SK-N-SH (cell line): ENCODE measurements around the gene GPR158.

Experiments used
- EP300 ChIP-seq, 2 experiments: IDR thresholded peaks; 2 replicates each; pipeline versions ENCODE4 v1.4.0 to v1.6.1; 2012; ENCODE audit warnings: borderline replicate concordance in 1 of 2, low read depth in 1 of 2, low read length in 1 of 2
- FOSL2 ChIP-seq: IDR thresholded peaks from 2 replicates; pipeline ENCODE4 v1.4.0; 2012; ENCODE audit warnings: low read depth, mild to moderate bottlenecking, moderate library complexity, borderline replicate concordance
- POLR2AphosphoS5 ChIP-seq: IDR thresholded peaks from 2 replicates; pipeline ENCODE4 v1.6.1; 2012; ENCODE audit warnings: low read depth, low read length
- RFX5 ChIP-seq: IDR thresholded peaks from 2 replicates; pipeline ENCODE4 v1.6.1; 2012; ENCODE audit warnings: mild to moderate bottlenecking, improper control_type of control experiment, low read length
- SIN3A ChIP-seq: IDR thresholded peaks from 2 replicates; pipeline ENCODE4 v1.6.1; 2012; ENCODE audit warnings: low read depth, mild to moderate bottlenecking, low read length, moderate library complexity, borderline replicate concordance
- SMC3 ChIP-seq: IDR thresholded peaks from 2 replicates; pipeline ENCODE4 v1.6.1; 2012; ENCODE audit warnings: low read depth, low read length, improper control_type of control experiment
- TEAD4 ChIP-seq: IDR thresholded peaks from 2 replicates; pipeline ENCODE4 v1.4.0; 2012; ENCODE audit warnings: mild to moderate bottlenecking, borderline replicate concordance; ENCODE audit not compliant: insufficient read depth
- TF ChIP-seq, protein P1 (sequence below): fragments of 200-600 bp; sonication (generic); IDR thresholded peaks from 2 replicates; pipeline ENCODE4 v1.6.1; 2017; ENCODE audit warnings: antibody characterized with exemption, mild to moderate bottlenecking, moderate library complexity
- TF ChIP-seq, protein P2 (sequence below): IDR thresholded peaks from 2 replicates; pipeline ENCODE4 v1.6.1; 2012; ENCODE audit warnings: mild to moderate bottlenecking, low read depth, low read length, moderate library complexity

DNA sequence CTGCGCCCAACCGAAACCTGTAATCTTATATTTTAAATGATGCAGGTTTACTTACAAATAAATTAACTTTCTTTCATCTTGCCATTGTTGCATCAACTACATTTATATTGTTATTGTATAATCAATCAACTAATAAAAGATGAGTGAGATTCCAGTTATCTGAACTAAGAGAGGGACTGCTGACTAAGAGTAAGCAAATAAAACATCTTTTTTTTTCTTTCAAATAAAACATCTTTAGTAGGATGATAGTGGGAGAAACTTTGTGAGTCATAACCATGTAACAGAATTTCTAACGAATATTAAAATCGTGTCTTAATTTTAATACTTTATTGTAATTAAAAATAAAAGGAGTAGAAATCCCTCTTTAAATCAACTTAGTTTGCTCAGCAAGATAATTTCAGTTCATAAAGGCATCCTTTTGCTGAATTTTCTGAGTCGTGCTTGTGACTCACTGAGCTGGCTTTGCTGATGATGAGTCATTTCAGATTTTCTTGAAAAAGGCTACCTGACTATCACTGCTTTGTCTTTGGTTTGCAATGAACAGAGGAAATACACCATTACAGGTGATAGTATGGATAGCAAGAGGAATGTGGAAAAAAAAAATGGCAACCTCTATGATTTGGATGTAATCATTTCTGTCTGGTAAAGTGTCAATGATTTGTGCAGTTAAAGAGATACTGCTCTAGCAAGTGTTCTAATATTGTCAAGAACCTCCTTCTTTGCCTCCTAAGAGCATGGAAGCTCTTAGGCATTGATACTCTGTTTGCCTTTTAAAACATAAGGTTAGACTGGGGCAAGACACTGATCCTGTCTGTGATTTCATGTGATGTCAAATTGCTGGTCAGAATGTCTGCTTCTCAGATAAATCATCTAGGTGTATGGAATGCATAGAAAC is 119.5 kb downstream of the GPR158 start:
- TF ChIP-seq, protein P1, sequence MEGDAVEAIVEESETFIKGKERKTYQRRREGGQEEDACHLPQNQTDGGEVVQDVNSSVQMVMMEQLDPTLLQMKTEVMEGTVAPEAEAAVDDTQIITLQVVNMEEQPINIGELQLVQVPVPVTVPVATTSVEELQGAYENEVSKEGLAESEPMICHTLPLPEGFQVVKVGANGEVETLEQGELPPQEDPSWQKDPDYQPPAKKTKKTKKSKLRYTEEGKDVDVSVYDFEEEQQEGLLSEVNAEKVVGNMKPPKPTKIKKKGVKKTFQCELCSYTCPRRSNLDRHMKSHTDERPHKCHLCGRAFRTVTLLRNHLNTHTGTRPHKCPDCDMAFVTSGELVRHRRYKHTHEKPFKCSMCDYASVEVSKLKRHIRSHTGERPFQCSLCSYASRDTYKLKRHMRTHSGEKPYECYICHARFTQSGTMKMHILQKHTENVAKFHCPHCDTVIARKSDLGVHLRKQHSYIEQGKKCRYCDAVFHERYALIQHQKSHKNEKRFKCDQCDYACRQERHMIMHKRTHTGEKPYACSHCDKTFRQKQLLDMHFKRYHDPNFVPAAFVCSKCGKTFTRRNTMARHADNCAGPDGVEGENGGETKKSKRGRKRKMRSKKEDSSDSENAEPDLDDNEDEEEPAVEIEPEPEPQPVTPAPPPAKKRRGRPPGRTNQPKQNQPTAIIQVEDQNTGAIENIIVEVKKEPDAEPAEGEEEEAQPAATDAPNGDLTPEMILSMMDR: no peak
- TF ChIP-seq SMC3 (no peak), EP300 (IDR thresholded peaks at IDR 0.05; ENCODE audit: borderline replicate concordance in 1 of 2, low read depth in 1 of 2, low read length in 1 of 2) (no peak), RFX5 (no peak), FOSL2 (peak; percentile 58; the same call in 1 of the 2 replicates), TEAD4 (no peak), POLR2AphosphoS5 (no peak), SIN3A (no peak)
- TF ChIP-seq, protein P2, sequence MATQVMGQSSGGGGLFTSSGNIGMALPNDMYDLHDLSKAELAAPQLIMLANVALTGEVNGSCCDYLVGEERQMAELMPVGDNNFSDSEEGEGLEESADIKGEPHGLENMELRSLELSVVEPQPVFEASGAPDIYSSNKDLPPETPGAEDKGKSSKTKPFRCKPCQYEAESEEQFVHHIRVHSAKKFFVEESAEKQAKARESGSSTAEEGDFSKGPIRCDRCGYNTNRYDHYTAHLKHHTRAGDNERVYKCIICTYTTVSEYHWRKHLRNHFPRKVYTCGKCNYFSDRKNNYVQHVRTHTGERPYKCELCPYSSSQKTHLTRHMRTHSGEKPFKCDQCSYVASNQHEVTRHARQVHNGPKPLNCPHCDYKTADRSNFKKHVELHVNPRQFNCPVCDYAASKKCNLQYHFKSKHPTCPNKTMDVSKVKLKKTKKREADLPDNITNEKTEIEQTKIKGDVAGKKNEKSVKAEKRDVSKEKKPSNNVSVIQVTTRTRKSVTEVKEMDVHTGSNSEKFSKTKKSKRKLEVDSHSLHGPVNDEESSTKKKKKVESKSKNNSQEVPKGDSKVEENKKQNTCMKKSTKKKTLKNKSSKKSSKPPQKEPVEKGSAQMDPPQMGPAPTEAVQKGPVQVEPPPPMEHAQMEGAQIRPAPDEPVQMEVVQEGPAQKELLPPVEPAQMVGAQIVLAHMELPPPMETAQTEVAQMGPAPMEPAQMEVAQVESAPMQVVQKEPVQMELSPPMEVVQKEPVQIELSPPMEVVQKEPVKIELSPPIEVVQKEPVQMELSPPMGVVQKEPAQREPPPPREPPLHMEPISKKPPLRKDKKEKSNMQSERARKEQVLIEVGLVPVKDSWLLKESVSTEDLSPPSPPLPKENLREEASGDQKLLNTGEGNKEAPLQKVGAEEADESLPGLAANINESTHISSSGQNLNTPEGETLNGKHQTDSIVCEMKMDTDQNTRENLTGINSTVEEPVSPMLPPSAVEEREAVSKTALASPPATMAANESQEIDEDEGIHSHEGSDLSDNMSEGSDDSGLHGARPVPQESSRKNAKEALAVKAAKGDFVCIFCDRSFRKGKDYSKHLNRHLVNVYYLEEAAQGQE: no peak
